IMR-90 (cell line): Measurements from ENCODE around the gene COG2. TPM values are rescaled to one million over a fixed set of nuclear protein-coding genes. Genes with fewer than 3 reads are reported as not detected.

ENCODE experiments used
- ATAC-seq: fragments of 200-7000 bp; cut with Tn5 transposase; 2 replicates; pipeline ENCODE4 v1.9.1; 2020; ENCODE audit warnings: low read depth, mild to moderate bottlenecking, moderate library complexity
- BruUV-seq: library from RNA; stranded (reverse); fragments of 400-500 nt; replicated peaks from 2 replicates; lab custom pipeline; 2021; lab: Mats Ljungman, UMichigan
- CTCF ChIA-PET: fragments of 300-600 bp; formaldehyde crosslinking; extraction: SDS; loops from one replicate; lab custom pipeline; 2021; ENCODE audit warnings: antibody characterized with exemption; lab: Yijun Ruan, JAX
- POLR2A ChIA-PET: fragments of 300-600 bp; sonication (Branson Sonifier 250); formaldehyde crosslinking; loops from one replicate; lab custom pipeline; 2022; ENCODE audit warnings: antibody characterized with exemption; ENCODE audit not compliant: unreplicated experiment; lab: Charles Lee
- DNase-seq: peaks from one replicate; pipeline ENCODE4 v3.0.0; 2013
- H2AFZ ChIP-seq: replicated peaks from 2 replicates; pipeline ENCODE3; 2013; ENCODE audit warnings: low read length, mild to moderate bottlenecking; ENCODE audit not compliant: poor library complexity
- H2AK5ac ChIP-seq: 2 replicates; pipeline ENCODE4 v1.6.1; 2013; ENCODE audit warnings: low read depth, low read length, inconsistent platforms
- H2AK9ac ChIP-seq: replicated peaks from 2 replicates; pipeline ENCODE3; 2013; ENCODE audit warnings: mild to moderate bottlenecking, low read depth, low read length, moderate library complexity; ENCODE audit not compliant: poor library complexity
- H2BK120ac ChIP-seq: 2 replicates; pipeline ENCODE4 v1.6.1; 2013; ENCODE audit warnings: low read depth, low read length, inconsistent platforms
- H2BK15ac ChIP-seq: 3 replicates; pipeline ENCODE4 v1.6.1; 2013; ENCODE audit warnings: low read depth, low read length, inconsistent platforms
- H2BK20ac ChIP-seq: 2 replicates; pipeline ENCODE4 v1.6.1; 2013; ENCODE audit warnings: low read depth, mild to moderate bottlenecking, inconsistent platforms, low read length, moderate library complexity
- H2BK5ac ChIP-seq: 2 replicates; pipeline ENCODE4 v1.6.1; 2013; ENCODE audit warnings: mild to moderate bottlenecking, low read depth, low read length, inconsistent platforms; ENCODE audit not compliant: poor library complexity, severe bottlenecking
- H3K14ac ChIP-seq: replicated peaks from 2 replicates; pipeline ENCODE4 v1.6.1; 2013; ENCODE audit warnings: low read depth, low read length, inconsistent platforms
- H3K18ac ChIP-seq: 2 replicates; pipeline ENCODE4 v1.6.1; 2013; ENCODE audit warnings: low read depth, low read length, control low read depth
- H3K23ac ChIP-seq: 2 replicates; pipeline ENCODE4 v1.6.1; 2013; ENCODE audit warnings: low read depth, low read length, inconsistent platforms
- H3K27ac ChIP-seq: 2 replicates; pipeline ENCODE4 v1.5.1; 2013; ENCODE audit warnings: mild to moderate bottlenecking, control low read depth, low read length; ENCODE audit not compliant: insufficient read depth
- H3K27me3 ChIP-seq: 2 replicates; pipeline ENCODE4 v1.6.1; 2013; ENCODE audit warnings: low read length; ENCODE audit not compliant: control insufficient read depth, insufficient read depth
- H3K36me3 ChIP-seq: 2 replicates; pipeline ENCODE4 v1.6.1; 2013; ENCODE audit warnings: low read length, mixed read lengths; ENCODE audit not compliant: control insufficient read depth, insufficient read depth
- H3K4ac ChIP-seq: 2 replicates; pipeline ENCODE4 v1.6.1; 2013; ENCODE audit warnings: low read depth, low read length, inconsistent platforms
- H3K4me1 ChIP-seq: 2 replicates; pipeline ENCODE4 v1.6.1; 2013; ENCODE audit warnings: low read length, mixed read lengths; ENCODE audit not compliant: control insufficient read depth, insufficient read depth
- H3K4me2 ChIP-seq: 2 replicates; pipeline ENCODE4 v1.6.1; 2013; ENCODE audit warnings: low read depth, mild to moderate bottlenecking, control low read depth, low read length, moderate library complexity
- H3K4me3 ChIP-seq: 2 replicates; pipeline ENCODE4 v1.5.1; 2013; ENCODE audit warnings: low read depth, mild to moderate bottlenecking, control low read depth, low read length, moderate library complexity; ENCODE audit not compliant: insufficient read depth
- H3K56ac ChIP-seq: 2 replicates; pipeline ENCODE4 v1.6.1; 2013; ENCODE audit warnings: low read length, inconsistent platforms; ENCODE audit not compliant: insufficient read depth; ENCODE audit errors: extremely low read depth
- H3K79me1 ChIP-seq, 2 experiments: 2 replicates each; pipeline ENCODE4 v1.6.1; 2013; ENCODE audit warnings: low read length in 2 of 2, inconsistent platforms in 1 of 2, low read depth in 1 of 2
- H3K9ac ChIP-seq: 2 replicates; pipeline ENCODE4 v1.6.1; 2013; ENCODE audit warnings: low read depth, low read length, control low read depth
- H3K9me1 ChIP-seq: 2 replicates; pipeline ENCODE4 v1.6.1; 2013; ENCODE audit warnings: low read length, inconsistent platforms; ENCODE audit not compliant: insufficient read depth
- H3K9me3 ChIP-seq: 2 replicates; pipeline ENCODE4 v1.6.1; 2013; ENCODE audit warnings: low read length; ENCODE audit not compliant: control insufficient read depth, insufficient read depth
- H4K20me1 ChIP-seq: 2 replicates; pipeline ENCODE4 v1.6.1; 2013; ENCODE audit warnings: low read length, inconsistent platforms; ENCODE audit not compliant: insufficient read depth
- H4K5ac ChIP-seq: 2 replicates; pipeline ENCODE4 v1.6.1; 2013; ENCODE audit warnings: mild to moderate bottlenecking, low read depth, low read length, control low read depth
- H4K8ac ChIP-seq, 2 experiments: 2 replicates each; pipeline ENCODE4 v1.6.1; 2013; ENCODE audit warnings: low read depth in 2 of 2, low read length in 2 of 2, control low read depth in 1 of 2, inconsistent platforms in 1 of 2
- H4K91ac ChIP-seq: 2 replicates; pipeline ENCODE4 v1.6.1; 2013; ENCODE audit warnings: low read depth, low read length, inconsistent platforms; ENCODE audit not compliant: insufficient read depth
- BHLHE40 ChIP-seq: fragments of 150-350 bp; IDR thresholded peaks from 2 replicates; pipeline ENCODE4 v1.6.1; 2016; ENCODE audit warnings: mild to moderate bottlenecking, low read depth, low read length
- CEBPB ChIP-seq: IDR thresholded peaks from 2 replicates; pipeline ENCODE4 v1.6.1; 2012; ENCODE audit warnings: low read depth, low read length, improper control_type of control experiment
- CHD1 ChIP-seq: IDR thresholded peaks from 2 replicates; pipeline ENCODE4 v1.6.1; 2012; ENCODE audit warnings: low read depth, low read length, improper control_type of control experiment
- CTCF ChIP-seq: conservative IDR thresholded peaks from 2 replicates; pipeline ENCODE4 v1.5.1; 2012; ENCODE audit warnings: mild to moderate bottlenecking, low read depth, low read length, improper control_type of control experiment
- ELK1 ChIP-seq: fragments of 150-350 bp; IDR thresholded peaks from 2 replicates; pipeline ENCODE4 v1.6.1; 2016; ENCODE audit warnings: low read depth, mild to moderate bottlenecking, low read length, moderate library complexity, borderline replicate concordance
- MAFK ChIP-seq: IDR thresholded peaks from 2 replicates; pipeline ENCODE4 v1.6.1; 2012; ENCODE audit warnings: low read depth, low read length, improper control_type of control experiment
- MAZ ChIP-seq: IDR thresholded peaks from 2 replicates; pipeline ENCODE4 v1.6.1; 2012; ENCODE audit warnings: low read depth, mild to moderate bottlenecking, low read length, improper control_type of control experiment, moderate library complexity, borderline replicate concordance
- MXI1 ChIP-seq: IDR thresholded peaks from 2 replicates; pipeline ENCODE4 v1.6.1; 2012; ENCODE audit warnings: low read depth, mild to moderate bottlenecking, low read length, moderate library complexity, borderline replicate concordance
- NFE2L2 ChIP-seq: fragments of 150-350 bp; IDR thresholded peaks from 2 replicates; pipeline ENCODE4 v1.6.1; 2016; ENCODE audit warnings: low read depth, mild to moderate bottlenecking, low read length
- POLR2A ChIP-seq: IDR thresholded peaks from 2 replicates; pipeline ENCODE4 v1.6.1; 2012; ENCODE audit warnings: mild to moderate bottlenecking, low read depth, low read length
- RAD21 ChIP-seq: IDR thresholded peaks from 2 replicates; pipeline ENCODE4 v1.6.1; 2012; ENCODE audit warnings: low read length, improper control_type of control experiment
- RCOR1 ChIP-seq: IDR thresholded peaks from 2 replicates; pipeline ENCODE4 v1.6.1; 2012; ENCODE audit warnings: mild to moderate bottlenecking, low read length, improper control_type of control experiment; ENCODE audit not compliant: insufficient replicate concordance
- RFX5 ChIP-seq: IDR thresholded peaks from 2 replicates; pipeline ENCODE4 v1.8.0; 2012; ENCODE audit warnings: low read depth, mild to moderate bottlenecking, low read length, moderate library complexity
- SMC3 ChIP-seq: fragments of 150-350 bp; IDR thresholded peaks from 2 replicates; pipeline ENCODE4 v1.6.1; 2016; ENCODE audit warnings: low read depth, mild to moderate bottlenecking, antibody characterized with exemption, low read length, moderate library complexity
- USF2 ChIP-seq: fragments of 150-350 bp; IDR thresholded peaks from 2 replicates; pipeline ENCODE4 v1.6.1; 2017; ENCODE audit warnings: mild to moderate bottlenecking, antibody characterized with exemption, low read length, low read depth
- WGBS, 2 experiments: methylation state at CpG; one replicate each; pipeline versions ENCODE4 v1.1.5 to v1.1.7; 2013; ENCODE audit warnings: missing lambda C conversion rate in 2 of 2; ENCODE audit not compliant: insufficient read length in 1 of 2; ENCODE audit errors: extremely low coverage in 2 of 2; 5-methylcytosine and 5-hydroxymethylcytosine counted together
- dilution Hi-C: fragments of 300-500 bp; cut with HindIII; formaldehyde crosslinking; loops from one replicate; pipeline ENCODE4 v1.14.3; 2018; ENCODE audit warnings: low sequenced_read_pairs; ENCODE audit not compliant: unreplicated experiment
- in situ Hi-C: fragments of 300-500 bp; cut with MboI; formaldehyde crosslinking; loops from 3 replicates; pipeline ENCODE4 v1.14.3; 2019; ENCODE audit warnings: low sequenced_read_pairs, inconsistent platforms, mixed read lengths
- intact Hi-C: fragments of 100-400 bp; cut with micrococcal nuclease; formaldehyde crosslinking; loops from 2 replicates; pipeline ENCODE4 v1.10.0; 2022
- polyA plus RNA-seq, 3 experiments: library from polyadenylated mRNA; depleted of rRNA; stranded (reverse); fragments of >200 nt; gene quantifications; 2 replicates each; pipeline ENCODE4 v1.2.3, GENCODE V29; 2012; ENCODE audit warnings: low replicate concordance in 1 of 3
- total RNA-seq: library from RNA; depleted of rRNA; stranded (reverse); fragments of >200 nt; gene quantifications from 2 replicates; pipeline ENCODE4 v1.2.3, GENCODE V29; 2012

The COG2 gene
- total and polyA plus RNA-seq, 2 of the 4 experiments (the other 2 are of a cell fraction): 9.1 to 16.7 TPM

- no peak for DNase-seq
- dilution Hi-C loops: no loop called here
- BruUV-seq: no TSS peak
These were observed 40.0 kb downstream of the COG2 start for GRCh38 chr1:230682274-230682673.

More at GRCh38 chr1:230682274-230682673, 40.0 kb downstream of the COG2 start:
- POLR2A ChIA-PET: no interaction called here
- H2AK9ac ChIP-seq: no peak overlapping the region
- no peak overlapping the region for H3K4ac ChIP-seq
- no peak overlapping the region for H4K91ac ChIP-seq
- H3K18ac ChIP-seq: no peak overlapping the region
- no peak overlapping the region for H3K23ac ChIP-seq
- H3K27ac ChIP-seq: no peak overlapping the region
- 60% methylated on average over 1 of the region's 3 CpGs; no CpG with 5 or more reads in 1 of the 2 experiments for WGBS, 2 experiments
- H4K8ac ChIP-seq: 0 out of 4 replicates have a peak overlapping the region, but pooled peaks of 1 of the 2 experiments have one; percentile 27
- peaks cover 8% of the 10 kb centered on the region; the same call in 1 of the 2 replicates for H3K9me1 ChIP-seq
- no peak overlapping the region for H3K4me3 ChIP-seq
- H2AFZ ChIP-seq: no peak overlapping the region
- no peaks in the 10 kb centered on the region for H3K27me3 ChIP-seq
- intact Hi-C loops (loop anchor here (2.0 kb wide), 1 partner anchor 91 kb away; no protein-coding TSS in a partner anchor), in situ Hi-C loops (no loop called here)
- 0 out of 2 replicates have a peak, but pooled peaks cover 3% of the 10 kb centered on the region for H4K20me1 ChIP-seq
- H2BK20ac ChIP-seq: 0 out of 2 replicates have a peak overlapping the region, but pooled peaks have one; percentile 26
- no peak overlapping the region for H2BK15ac ChIP-seq
- H3K4me2 ChIP-seq: no peak overlapping the region
- no peak overlapping the region for H3K56ac ChIP-seq
- no peak overlapping the region for H3K9ac ChIP-seq
- peaks cover 10% of the 10 kb centered on the region for H3K4me1 ChIP-seq
- TF ChIP-seq POLR2A: no peak
- no peak for TF ChIP-seq CTCF
- TF ChIP-seq MAZ: no peak
- no peak for TF ChIP-seq NFE2L2
- no peak for TF ChIP-seq RFX5
- no peak for TF ChIP-seq RCOR1
- TF ChIP-seq SMC3: no peak
- TF ChIP-seq CEBPB: no peak
- no peak for TF ChIP-seq MAFK
- TF ChIP-seq CHD1: no peak
- TF ChIP-seq BHLHE40: no peak
- TF ChIP-seq MXI1: no peak
- no peak for TF ChIP-seq RAD21
- no peak for TF ChIP-seq ELK1
- no peak for TF ChIP-seq USF2
- CTCF ChIA-PET: no interaction called here
- no peak for ATAC-seq
- H3K79me1 ChIP-seq: peaks cover 4% of the 10 kb centered on the region in 2 experiments; a peak in 1 of 4 replicates
- H2BK120ac ChIP-seq: no peak overlapping the region
- no peak overlapping the region for H2BK5ac ChIP-seq
- peaks cover 23% of the 10 kb centered on the region for H3K36me3 ChIP-seq
- peak overlapping the region; percentile 4; the same call in 1 of the 2 replicates for H2AK5ac ChIP-seq
- H3K14ac ChIP-seq: no peak overlapping the region
- no peak overlapping the region for H4K5ac ChIP-seq
- no peaks in the 10 kb centered on the region for H3K9me3 ChIP-seq
